IPS-18c (cell line): ENCODE data around the gene DDI2.
"Not testable (repeated sequence)": the region's sequence is repeated elsewhere in the genome, so short reads cannot be mapped to it uniquely, and the experiment has no call there.

ENCODE experiments used
- H3K4me3 ChIP-seq: 2 replicates; pipeline ENCODE4 v1.7.0; 2013; ENCODE audit warnings: low read depth, mild to moderate bottlenecking, low read length, moderate library complexity; ENCODE audit not compliant: insufficient read depth
- H3K9me3 ChIP-seq: one replicate; pipeline ENCODE4 v1.6.1; 2013; ENCODE audit warnings: mild to moderate bottlenecking, low read length, moderate library complexity; ENCODE audit not compliant: control insufficient read depth, insufficient read depth

The DDI2 gene

GRCh38 chr1:15683345-15684039 lies 66.2 kb downstream of the DDI2 start:
- no peaks in the 10 kb centered on the region for H3K9me3 ChIP-seq

GRCh38 chr1:15684042-15684461 lies 66.8 kb downstream of the DDI2 start, which contains the start of gene PLEKHM2:
Gene PLEKHM2, plus strand, starts transcription at chr1:15684320. Its CDS starts 239 bp downstream, at chr1:15684559.
- no peaks in the 10 kb centered on the region for H3K9me3 ChIP-seq

More at GRCh38 chr1:15683345-15684039, 66.2 kb downstream of the DDI2 start:
- H3K4me3 ChIP-seq, result peak overlapping the region; percentile 61

GRCh38 chr1:15684468-15685291 lies 67.4 kb downstream of the DDI2 start:
- H3K9me3 ChIP-seq, result no peaks in the 10 kb centered on the region
- H3K4me3 ChIP-seq, result peak overlapping the region; percentile 75

More at GRCh38 chr1:15684042-15684461, 66.8 kb downstream of the DDI2 start, which contains the start of gene PLEKHM2:
- H3K4me3 ChIP-seq, result peak within 1 kb of the TSS; percentile 75

- no peaks in the 10 kb centered on the region for H3K9me3 ChIP-seq
- H3K4me3 ChIP-seq, result no peak overlapping the region
Observed at GRCh38 chr1:15685820-15686219, 68.6 kb downstream of the DDI2 start.

GRCh38 chr1:15687446-15687845 lies 70.2 kb downstream of the DDI2 start:
- H3K4me3 ChIP-seq, result no peak overlapping the region
- peaks cover 2% of the 10 kb centered on the region for H3K9me3 ChIP-seq

GRCh38 chr1:15690317-15690716 lies 73.1 kb downstream of the DDI2 start:
- Histone ChIP-seq H3K9me3 (peaks cover 2% of the 10 kb centered on the region), H3K4me3 (no peak overlapping the region)

- H3K4me3 ChIP-seq, result no peak overlapping the region
- peaks cover 2% of the 10 kb centered on the region for H3K9me3 ChIP-seq
Observed at GRCh38 chr1:15691434-15692032, 74.3 kb downstream of the DDI2 start.

GRCh38 chr1:15692121-15692682 lies 74.9 kb downstream of the DDI2 start:
- H3K4me3 ChIP-seq, result no peak overlapping the region
- H3K9me3 ChIP-seq, result peaks cover 2% of the 10 kb centered on the region

- H3K9me3 ChIP-seq, result peaks cover 2% of the 10 kb centered on the region
Observed at GRCh38 chr1:15693371-15693770, 76.1 kb downstream of the DDI2 start.

GRCh38 chr1:15696956-15697521 lies 79.8 kb downstream of the DDI2 start:
- Histone ChIP-seq H3K9me3 (no peaks in the 10 kb centered on the region), H3K4me3 (no peak overlapping the region)

More at GRCh38 chr1:15693371-15693770, 76.1 kb downstream of the DDI2 start:
- H3K4me3 ChIP-seq, result no peak overlapping the region

- H3K4me3 ChIP-seq, result no peak overlapping the region
Observed at GRCh38 chr1:15698201-15698600, 80.9 kb downstream of the DDI2 start.

GRCh38 chr1:15699321-15699720 lies 82.1 kb downstream of the DDI2 start:
- not testable (repeated sequence) for H3K4me3 ChIP-seq, H3K9me3 ChIP-seq

More at GRCh38 chr1:15698201-15698600, 80.9 kb downstream of the DDI2 start:
- H3K9me3 ChIP-seq, result no peaks in the 10 kb centered on the region

GRCh38 chr1:15700508-15700907 lies 83.2 kb downstream of the DDI2 start:
- Histone ChIP-seq H3K9me3 (no peaks in the 10 kb centered on the region), H3K4me3 (no peak overlapping the region)

- H3K4me3 ChIP-seq, result no peak overlapping the region
- no peaks in the 10 kb centered on the region for H3K9me3 ChIP-seq
Observed at GRCh38 chr1:15701784-15702183, 84.5 kb downstream of the DDI2 start.

- Histone ChIP-seq H3K4me3 (no peak overlapping the region), H3K9me3 (no peaks in the 10 kb centered on the region)
Observed at GRCh38 chr1:15702722-15703550, 85.7 kb downstream of the DDI2 start.

- Histone ChIP-seq H3K9me3 (no peaks in the 10 kb centered on the region), H3K4me3 (no peak overlapping the region)
Observed at GRCh38 chr1:15703562-15703961, 86.3 kb downstream of the DDI2 start.
